PC-9 (cell line): ENCODE results near the gene GATA1.

ENCODE experiments used
- EZH2 ChIP-seq: fragments of 200-600 bp; sonication (generic); IDR thresholded peaks from 2 replicates; pipeline ENCODE4 v1.8.0; 2017; ENCODE audit warnings: antibody characterized with exemption, low read depth
- TF ChIP-seq, protein P1 (sequence below): fragments of 200-600 bp; sonication (generic); conservative IDR thresholded peaks from 2 replicates; pipeline ENCODE4 v1.6.1; 2017; ENCODE audit warnings: mixed run types, antibody characterized with exemption, mild to moderate bottlenecking, moderate library complexity

DNA sequence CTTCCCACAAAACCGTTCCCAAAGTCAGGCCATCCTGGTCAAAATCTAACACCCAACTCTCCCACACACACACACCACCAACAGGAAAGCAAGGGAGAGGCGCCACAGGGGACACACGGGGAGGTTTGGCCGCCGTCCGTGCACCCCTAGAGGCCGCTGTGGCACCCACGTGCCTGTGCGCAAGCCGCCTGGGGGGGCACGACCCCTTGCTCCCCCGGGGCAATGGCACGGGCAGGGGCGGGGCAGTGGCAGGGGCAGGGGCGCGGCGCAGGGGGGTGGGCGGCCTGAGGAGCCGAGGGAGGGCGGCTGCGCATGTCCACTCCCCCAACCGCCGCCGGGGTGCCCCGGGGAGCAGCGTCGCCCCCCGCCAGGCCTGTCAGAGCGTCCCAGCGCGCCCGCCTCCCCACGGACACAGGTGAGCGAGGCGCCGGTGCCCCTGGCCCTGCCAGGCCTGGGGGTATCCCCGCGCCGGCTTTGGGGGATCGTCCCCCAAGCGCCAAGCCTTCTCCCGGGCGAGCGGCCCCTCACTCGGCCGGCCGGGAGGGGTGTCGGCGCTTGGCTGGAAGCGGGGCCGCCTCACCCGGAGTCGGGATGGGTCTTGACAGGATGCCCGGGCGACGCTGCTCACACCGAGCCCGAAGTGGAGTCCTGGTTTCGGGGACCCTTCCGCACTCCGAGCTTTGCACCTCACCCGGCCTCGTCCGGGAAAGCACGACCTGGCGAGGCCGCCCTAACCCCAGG is 39.9 kb downstream of the GATA1 start, which contains the start of gene ERAS:
- TF ChIP-seq, protein P1, sequence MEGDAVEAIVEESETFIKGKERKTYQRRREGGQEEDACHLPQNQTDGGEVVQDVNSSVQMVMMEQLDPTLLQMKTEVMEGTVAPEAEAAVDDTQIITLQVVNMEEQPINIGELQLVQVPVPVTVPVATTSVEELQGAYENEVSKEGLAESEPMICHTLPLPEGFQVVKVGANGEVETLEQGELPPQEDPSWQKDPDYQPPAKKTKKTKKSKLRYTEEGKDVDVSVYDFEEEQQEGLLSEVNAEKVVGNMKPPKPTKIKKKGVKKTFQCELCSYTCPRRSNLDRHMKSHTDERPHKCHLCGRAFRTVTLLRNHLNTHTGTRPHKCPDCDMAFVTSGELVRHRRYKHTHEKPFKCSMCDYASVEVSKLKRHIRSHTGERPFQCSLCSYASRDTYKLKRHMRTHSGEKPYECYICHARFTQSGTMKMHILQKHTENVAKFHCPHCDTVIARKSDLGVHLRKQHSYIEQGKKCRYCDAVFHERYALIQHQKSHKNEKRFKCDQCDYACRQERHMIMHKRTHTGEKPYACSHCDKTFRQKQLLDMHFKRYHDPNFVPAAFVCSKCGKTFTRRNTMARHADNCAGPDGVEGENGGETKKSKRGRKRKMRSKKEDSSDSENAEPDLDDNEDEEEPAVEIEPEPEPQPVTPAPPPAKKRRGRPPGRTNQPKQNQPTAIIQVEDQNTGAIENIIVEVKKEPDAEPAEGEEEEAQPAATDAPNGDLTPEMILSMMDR = no peak
- TF ChIP-seq EZH2 = no peak
